Measurements from ENCODE around the gene CHTF8.
"Not testable (repeated sequence)": the region's sequence is repeated elsewhere in the genome, so short reads cannot be mapped to it uniquely, and the experiment has no call there.

Gene CHTF8

GRCh38 chr16:69157196-69157595 is 24.8 kb upstream of the CHTF8 start:
- TF ChIP-seq CTCF (IDR thresholded peaks at IDR 0.05; ENCODE audit: borderline replicate concordance, control extremely low read depth, extremely low read depth, insufficient read depth, missing control alignments) = no peak
- in situ Hi-C loops (cut with MboI; ENCODE audit: low sequenced_read_pairs, unreplicated experiment) = loop anchor here (10.0 kb wide), 1 partner anchor 128 kb away; no protein-coding TSS in a partner anchor
- DNase-seq (ENCODE audit: low spot score) = no peak

GRCh38 chr16:69150146-69150865 is 17.9 kb upstream of the CHTF8 start:
- peak; percentile 73 for DNase-seq (ENCODE audit: low spot score)
- TF ChIP-seq CTCF (IDR thresholded peaks at IDR 0.05; ENCODE audit: borderline replicate concordance, control extremely low read depth, extremely low read depth, insufficient read depth, missing control alignments) = peak; percentile 68
- in situ Hi-C loops (cut with MboI; ENCODE audit: low sequenced_read_pairs, unreplicated experiment) = loop anchor here (10.0 kb wide), 1 partner anchor 134 kb away; no protein-coding TSS in a partner anchor

GRCh38 chr16:69149621-69150020 is 17.2 kb upstream of the CHTF8 start:
- not testable (repeated sequence) for DNase-seq (ENCODE audit: low spot score)
- in situ Hi-C loops (cut with MboI; ENCODE audit: low sequenced_read_pairs, unreplicated experiment) = loop anchor here (10.0 kb wide), 1 partner anchor 135 kb away; no protein-coding TSS in a partner anchor

GRCh38 chr16:69145658-69146057 is 13.3 kb upstream of the CHTF8 start:
- DNase-seq (ENCODE audit: low spot score) = no peak
- in situ Hi-C loops (cut with MboI; ENCODE audit: low sequenced_read_pairs, unreplicated experiment) = no loop called here
- TF ChIP-seq CTCF (IDR thresholded peaks at IDR 0.05; ENCODE audit: borderline replicate concordance, control extremely low read depth, extremely low read depth, insufficient read depth, missing control alignments) = no peak

GRCh38 chr16:69143116-69143515 is 10.7 kb upstream of the CHTF8 start:
- no peak for TF ChIP-seq CTCF (IDR thresholded peaks at IDR 0.05; ENCODE audit: borderline replicate concordance, control extremely low read depth, extremely low read depth, insufficient read depth, missing control alignments)
- in situ Hi-C loops (cut with MboI; ENCODE audit: low sequenced_read_pairs, unreplicated experiment) = no loop called here
- DNase-seq (ENCODE audit: low spot score) = no peak

GRCh38 chr16:69141936-69142335 is 9.5 kb upstream of the CHTF8 start:
- in situ Hi-C loops (cut with MboI; ENCODE audit: low sequenced_read_pairs, unreplicated experiment) = no loop called here
- no peak for DNase-seq (ENCODE audit: low spot score)
- no peak for TF ChIP-seq CTCF (IDR thresholded peaks at IDR 0.05; ENCODE audit: borderline replicate concordance, control extremely low read depth, extremely low read depth, insufficient read depth, missing control alignments)

- no peak for DNase-seq (ENCODE audit: low spot score)
- in situ Hi-C loops (cut with MboI; ENCODE audit: low sequenced_read_pairs, unreplicated experiment) = no loop called here
- TF ChIP-seq CTCF (IDR thresholded peaks at IDR 0.05; ENCODE audit: borderline replicate concordance, control extremely low read depth, extremely low read depth, insufficient read depth, missing control alignments) = no peak
These were observed 8.6 kb upstream of the CHTF8 start for GRCh38 chr16:69141014-69141413.

GRCh38 chr16:69139464-69139863 is 7.1 kb upstream of the CHTF8 start:
- in situ Hi-C loops (cut with MboI; ENCODE audit: low sequenced_read_pairs, unreplicated experiment); DNase-seq (ENCODE audit: low spot score): not testable (repeated sequence)

Data from GM13976 (cell line).